ENCODE measurements around the gene RCAN3. TPM values are rescaled to one million over a fixed set of nuclear protein-coding genes. Genes with fewer than 3 reads are reported as not detected.

The RCAN3 gene
- total RNA-seq (2022) (9.9 and 10.2 TPM in 2 replicates), Bru-seq, nascent RNA (percentile 59 among the genes with signal in this experiment), BruChase-seq, experiment 1, labeled RNA remaining after a 2-hour chase (percentile 68 among the genes with signal in this experiment), BruChase-seq, experiment 2, labeled RNA remaining after a 6-hour chase (percentile 69 among the genes with signal in this experiment)
- long read RNA-seq, full-length matches to known transcripts, result 11 of 20 reads
- long read RNA-seq, partial matches to known transcripts, result 0 of 20 reads
- long read RNA-seq, other reads (novel, unspliced or antisense), result 9 of 20 reads

GRCh38 chr1:24502709-24503058 lies at the start of gene RCAN3:
TSS of gene RCAN3 (plus strand) at chr1:24502836. CDS start at chr1:24514373, 11,537 bp downstream.
- BruUV-seq (replicated peaks), result no TSS peak
- peaks cover 7% of the 10 kb centered on the region for H3K36me3 Mint-ChIP-seq (ENCODE audit: insufficient read depth, unreplicated experiment)
- H3K27me3 Mint-ChIP-seq (ENCODE audit: insufficient read depth, unreplicated experiment), result no peaks in the 10 kb centered on the region
- CTCF ChIA-PET, result interaction anchor here (1.4 to 1.7 kb wide), 3 partner anchors 39 to 87 kb away, joined by 7 to 8 read pairs (median 7); partner anchors contain the start of gene NIPAL3
- Histone ChIP-seq H3K4me3 (ENCODE audit: low read depth, low read length) (peak within 1 kb of the TSS; percentile 73), H3K9me3 (no peaks in the 10 kb centered on the region), H3K4me1 (peaks cover 5% of the 10 kb centered on the region; the same call in 1 of the 2 replicates), H3K27me3 (replicated peaks; ENCODE audit: control insufficient read depth, insufficient read depth, low read length) (no peaks in the 10 kb centered on the region), H3K36me3 (ENCODE audit: control insufficient read depth, insufficient read depth, low read length) (no peaks in the 10 kb centered on the region)
- H3K4me1 Mint-ChIP-seq (ENCODE audit: low read depth, unreplicated experiment), result peaks cover 7% of the 10 kb centered on the region
- peak within 1 kb of the TSS; percentile 84 for H3K4me3 Mint-ChIP-seq (ENCODE audit: unreplicated experiment)
- intact Hi-C loops (cut with micrococcal nuclease; ENCODE audit: unreplicated experiment), result loop anchor here (1.0 to 2.0 kb wide), 2 partner anchors 39 to 88 kb away; partner anchors contain the start of gene NIPAL3
- no peak for TF ChIP-seq CTCF (IDR thresholded peaks at IDR 0.05; ENCODE audit: insufficient read depth in 1 of 2, low read depth in 1 of 2, low read length in 1 of 2, severe bottlenecking in 1 of 2, unreplicated experiment in 1 of 2)
- POLR2A ChIA-PET, result interaction anchor here (1.0 to 1.4 kb wide), 3 partner anchors 26 to 351 kb away, joined by 3 to 9 read pairs (median 6); partner anchors contain the start of gene NIPAL3
- peak within 1 kb of the TSS; percentile 83 for H3K27ac Mint-ChIP-seq (ENCODE audit: unreplicated experiment)
- peak; percentile 82 to 91 for DNase-seq
- no peaks in the 10 kb centered on the region for H3K9me3 Mint-ChIP-seq (ENCODE audit: unreplicated experiment)

- Mint-ChIP-seq H3K4me1 (ENCODE audit: low read depth, unreplicated experiment) (no peaks in the 10 kb centered on the region), H3K27ac (ENCODE audit: unreplicated experiment) (no peak overlapping the region), H3K27me3 (ENCODE audit: insufficient read depth, unreplicated experiment) (no peaks in the 10 kb centered on the region), H3K36me3 (ENCODE audit: insufficient read depth, unreplicated experiment) (peaks cover 5% of the 10 kb centered on the region), H3K4me3 (ENCODE audit: unreplicated experiment) (no peak overlapping the region), H3K9me3 (ENCODE audit: unreplicated experiment) (no peaks in the 10 kb centered on the region)
- DNase-seq, result no peak
- Histone ChIP-seq H3K9me3 (no peaks in the 10 kb centered on the region), H3K27me3 (replicated peaks; ENCODE audit: control insufficient read depth, insufficient read depth, low read length) (no peaks in the 10 kb centered on the region), H3K4me1 (no peaks in the 10 kb centered on the region), H3K36me3 (ENCODE audit: control insufficient read depth, insufficient read depth, low read length) (no peaks in the 10 kb centered on the region), H3K4me3 (ENCODE audit: low read depth, low read length) (no peak overlapping the region)
- intact Hi-C loops (cut with micrococcal nuclease; ENCODE audit: unreplicated experiment), result no loop called here
- ChIA-PET CTCF (interaction anchor here (0.6 kb wide), 1 partner anchor 20 kb away, joined by 3 read pairs; no protein-coding TSS in a partner anchor), POLR2A (no interaction called here)
- BruUV-seq (replicated peaks), result no TSS peak
- no peak for TF ChIP-seq CTCF (IDR thresholded peaks at IDR 0.05; ENCODE audit: insufficient read depth in 1 of 2, low read depth in 1 of 2, low read length in 1 of 2, severe bottlenecking in 1 of 2, unreplicated experiment in 1 of 2)
Measured at GRCh38 chr1:24452922-24453485, 49.6 kb upstream of the RCAN3 start.

- POLR2A ChIA-PET, result no interaction called here
- H3K36me3 ChIP-seq (ENCODE audit: control insufficient read depth, insufficient read depth, low read length), result no peaks in the 10 kb centered on the region
Measured at GRCh38 chr1:24454673-24455072, 48.0 kb upstream of the RCAN3 start.

More at GRCh38 chr1:24454673-24455072, 48.0 kb upstream of the RCAN3 start:
- Mint-ChIP-seq H3K27ac (ENCODE audit: unreplicated experiment) (no peak overlapping the region), H3K36me3 (ENCODE audit: insufficient read depth, unreplicated experiment) (peaks cover 5% of the 10 kb centered on the region), H3K27me3 (ENCODE audit: insufficient read depth, unreplicated experiment) (no peaks in the 10 kb centered on the region), H3K4me1 (ENCODE audit: low read depth, unreplicated experiment) (no peaks in the 10 kb centered on the region), H3K4me3 (ENCODE audit: unreplicated experiment) (no peak overlapping the region), H3K9me3 (ENCODE audit: unreplicated experiment) (no peaks in the 10 kb centered on the region)
- BruUV-seq (replicated peaks), result no TSS peak
- CTCF ChIA-PET, result no interaction called here
- intact Hi-C loops (cut with micrococcal nuclease; ENCODE audit: unreplicated experiment), result no loop called here
- Histone ChIP-seq H3K4me1 (no peaks in the 10 kb centered on the region), H3K9me3 (no peaks in the 10 kb centered on the region), H3K4me3 (ENCODE audit: low read depth, low read length) (no peak overlapping the region), H3K27me3 (replicated peaks; ENCODE audit: control insufficient read depth, insufficient read depth, low read length) (no peaks in the 10 kb centered on the region)
- DNase-seq, result no peak
- TF ChIP-seq CTCF (IDR thresholded peaks at IDR 0.05; ENCODE audit: insufficient read depth in 1 of 2, low read depth in 1 of 2, low read length in 1 of 2, severe bottlenecking in 1 of 2, unreplicated experiment in 1 of 2), result no peak

All from Caco-2 (cell line).